Spinal cord (tissue), 10 donors: ENCODE measurements around the gene ZDHHC18. TPM values are rescaled to one million over a fixed set of nuclear protein-coding genes. Genes with fewer than 3 reads are reported as not detected.
"Not testable (repeated sequence)": the region's sequence is repeated elsewhere in the genome, so short reads cannot be mapped to it uniquely, and the experiment has no call there.

Source experiments
- DNase-seq, 6 donors: peaks; one replicate each; pipeline versions ENCODE4 v3.0.0 to v3.0.0-alpha.2; 2013 to 2015; ENCODE audit warnings: low spot score in 6 of 6, low read depth in 4 of 6
- H3K27ac ChIP-seq: one replicate; pipeline ENCODE4 v1.5.1; 2013; ENCODE audit warnings: low read depth, low read length, control low read depth
- H3K27me3 ChIP-seq: one replicate; pipeline ENCODE4 v1.6.1; 2013; ENCODE audit warnings: low read length; ENCODE audit not compliant: control insufficient read depth, insufficient read depth
- H3K36me3 ChIP-seq: one replicate; pipeline ENCODE4 v1.6.1; 2013; ENCODE audit warnings: low read length; ENCODE audit not compliant: control insufficient read depth, insufficient read depth
- H3K4me1 ChIP-seq: one replicate; pipeline ENCODE4 v1.6.1; 2013; ENCODE audit warnings: low read length; ENCODE audit not compliant: control insufficient read depth, insufficient read depth
- H3K4me3 ChIP-seq: one replicate; pipeline ENCODE4 v1.5.1; 2013; ENCODE audit warnings: low read depth, low read length, control low read depth
- H3K9me3 ChIP-seq: one replicate; pipeline ENCODE4 v1.6.1; 2013; ENCODE audit warnings: low read length; ENCODE audit not compliant: control insufficient read depth, insufficient read depth
- WGBS: methylation state at CpG from one replicate; pipeline ENCODE4 v1.1.5; 2013; ENCODE audit warnings: missing lambda C conversion rate; ENCODE audit not compliant: insufficient coverage; 5-methylcytosine and 5-hydroxymethylcytosine counted together
- polyA plus RNA-seq, 2 donors: library from polyadenylated mRNA; unstranded; fragments of 120-200 nt; gene quantifications; one replicate each; pipeline ENCODE4 v1.2.1, GENCODE V29; 2013; ENCODE audit not compliant: insufficient read length in 2 of 2
- total RNA-seq, 2 donors: library from RNA; depleted of rRNA in 1 of 2; stranded (reverse); fragments of 120-200 nt in 1 of 2; fragments of >200 nt in 1 of 2; gene quantifications; one replicate each; pipeline versions ENCODE4 v1.2.3 to v1.2.4, GENCODE V29; 2013 to 2014
- donor health status: healthy.

ZDHHC18 gene
- total and polyA plus RNA-seq, 4 donors, result 6.8 to 35.3 (median 22.1) TPM

DNA sequence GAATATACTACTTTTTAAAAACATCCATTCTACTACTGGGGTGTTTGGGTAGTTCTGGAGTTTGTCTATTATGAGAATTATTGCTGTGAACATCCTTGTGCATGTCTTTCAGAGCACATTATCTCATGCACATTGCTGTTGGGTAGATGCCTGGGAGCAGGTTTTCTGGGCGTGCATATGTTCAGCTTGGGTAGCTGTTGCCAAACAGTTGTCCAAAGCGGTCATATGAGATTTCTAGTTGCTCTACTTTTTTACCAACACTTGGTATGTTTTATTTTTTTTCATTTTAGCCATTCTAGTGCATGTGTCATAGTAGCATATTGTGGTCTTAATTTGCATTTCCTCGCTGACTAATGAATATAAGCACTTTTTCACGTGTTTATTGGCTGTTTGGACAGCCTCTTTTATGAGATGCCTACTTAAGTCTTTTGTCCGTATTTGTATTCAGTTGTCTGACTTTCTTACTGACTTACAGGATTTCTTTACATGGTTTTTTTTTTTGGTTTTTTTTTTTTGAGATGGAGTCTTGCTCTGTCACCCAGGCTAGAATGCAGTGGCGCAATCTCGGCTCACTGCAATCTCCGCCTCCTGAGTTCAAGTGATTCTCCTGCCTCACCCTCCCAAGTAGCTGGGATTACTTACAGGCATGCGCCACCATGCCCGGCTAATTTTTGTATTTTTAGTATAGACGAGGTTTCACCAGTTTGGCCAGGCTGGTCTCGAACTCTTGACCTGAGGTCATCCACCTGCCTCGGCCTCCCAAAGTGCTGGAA is 18.1 kb downstream of the ZDHHC18 start:
- DNase-seq, result peak in 2 of 6 donors; percentile 11 to 60
- no peaks in the 10 kb centered on the region for H3K27me3 ChIP-seq
- no CpG with 5 or more reads among the region's 13 CpGs for WGBS
- peaks cover 11% of the 10 kb centered on the region for H3K4me1 ChIP-seq
- H3K36me3 ChIP-seq, result peaks cover 63% of the 10 kb centered on the region
- no peaks in the 10 kb centered on the region for H3K9me3 ChIP-seq
- no peak overlapping the region for H3K27ac ChIP-seq
- H3K4me3 ChIP-seq, result no peak overlapping the region

DNA sequence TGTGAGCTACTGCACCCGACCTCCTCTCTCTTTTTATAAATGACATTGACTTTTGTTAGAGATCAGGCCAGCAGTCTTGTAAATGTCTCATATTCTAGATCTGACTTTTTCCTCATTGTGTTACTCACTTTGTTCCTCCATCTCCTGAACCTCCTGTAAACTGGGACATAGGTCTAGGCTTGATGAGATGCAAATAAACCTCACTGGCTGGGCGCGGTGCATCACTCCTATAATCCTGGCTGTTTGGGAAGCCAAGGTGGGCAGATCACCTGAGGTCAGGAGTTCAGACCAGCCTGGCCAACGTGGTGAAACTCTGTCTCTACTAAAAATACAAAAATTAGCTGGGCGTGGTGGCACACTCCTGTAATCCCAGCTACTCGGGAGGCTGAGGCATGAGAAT is 21.3 kb downstream of the ZDHHC18 start:
- H3K27ac ChIP-seq, H3K9me3 ChIP-seq, H3K4me3 ChIP-seq, DNase-seq, H3K27me3 ChIP-seq: not testable (repeated sequence)
- Histone ChIP-seq H3K36me3 (peaks cover 72% of the 10 kb centered on the region), H3K4me1 (peaks cover 11% of the 10 kb centered on the region)
- WGBS, result 93% methylated on average over 5 of the region's 6 CpGs

DNA sequence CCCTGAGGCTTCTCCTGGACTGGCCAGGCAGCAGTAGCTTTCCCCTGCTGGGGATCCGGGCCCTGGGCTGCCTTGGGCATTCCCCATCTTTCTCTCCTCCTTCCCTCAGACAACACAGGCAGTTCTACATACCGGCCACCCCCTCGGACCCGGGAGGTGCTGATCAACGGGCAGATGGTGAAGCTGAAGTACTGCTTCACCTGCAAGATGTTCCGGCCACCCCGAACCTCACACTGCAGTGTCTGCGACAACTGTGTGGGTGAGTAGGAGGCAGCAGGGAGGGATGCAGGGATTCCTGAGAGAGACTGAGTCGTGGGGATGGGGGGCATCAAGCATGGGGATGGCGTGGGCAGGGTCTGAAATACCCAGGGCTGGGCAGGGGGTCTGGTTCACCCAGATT is 22.0 kb downstream of the ZDHHC18 start:
- Histone ChIP-seq H3K4me3 (no peak overlapping the region), H3K27ac (no peak overlapping the region), H3K27me3 (no peaks in the 10 kb centered on the region), H3K9me3 (no peaks in the 10 kb centered on the region), H3K36me3 (peaks cover 71% of the 10 kb centered on the region), H3K4me1 (peaks cover 11% of the 10 kb centered on the region)
- 93% methylated on average over 8 of the region's 10 CpGs for WGBS
- DNase-seq, result no peak

DNA sequence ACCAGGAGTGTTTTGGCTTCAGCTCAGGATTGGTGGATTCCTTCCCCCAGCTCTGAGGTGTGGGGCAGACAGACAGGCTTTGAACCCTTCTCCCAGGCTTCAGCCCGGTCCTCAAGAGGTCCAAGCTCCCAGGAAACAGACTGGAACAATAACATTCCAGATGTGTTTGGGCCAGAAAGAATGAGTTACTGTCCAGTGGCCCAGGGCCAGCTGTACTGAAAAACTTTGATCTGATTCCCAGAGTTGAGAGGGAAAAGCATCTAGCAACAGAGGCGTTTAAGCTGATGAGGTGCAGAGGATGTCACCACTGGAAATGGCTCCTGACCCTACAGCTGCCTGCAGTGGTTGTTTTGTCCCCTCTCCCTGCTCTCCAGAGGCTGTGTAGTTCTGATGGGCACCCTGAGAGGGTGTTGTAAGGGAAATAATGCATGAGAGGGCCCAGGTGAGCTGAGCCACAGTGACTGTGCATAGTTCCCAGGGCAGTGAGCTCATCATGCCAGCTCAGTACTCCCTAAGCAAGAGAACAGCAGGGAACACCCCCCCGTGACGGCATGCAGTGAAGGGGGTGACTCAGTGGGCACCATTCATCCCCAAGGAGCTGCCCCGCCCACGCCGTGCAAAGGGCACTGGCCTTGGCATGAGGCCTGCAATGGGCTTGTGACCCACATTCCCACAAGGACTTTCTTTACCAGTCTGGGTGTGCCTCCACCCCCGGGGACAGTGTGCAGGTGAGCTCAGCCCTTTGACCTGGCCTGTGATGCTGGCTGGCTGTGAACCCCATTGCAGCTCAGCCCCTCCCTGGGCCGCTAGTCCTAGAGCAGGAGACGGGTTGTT is 22.7 kb downstream of the ZDHHC18 start:
- Histone ChIP-seq H3K4me1 (peaks cover 11% of the 10 kb centered on the region), H3K9me3 (no peaks in the 10 kb centered on the region), H3K27ac (no peak overlapping the region), H3K4me3 (no peak overlapping the region), H3K27me3 (no peaks in the 10 kb centered on the region), H3K36me3 (peaks cover 72% of the 10 kb centered on the region)
- WGBS, result 83% methylated on average over 10 of the region's 10 CpGs
- DNase-seq, result no peak

DNA sequence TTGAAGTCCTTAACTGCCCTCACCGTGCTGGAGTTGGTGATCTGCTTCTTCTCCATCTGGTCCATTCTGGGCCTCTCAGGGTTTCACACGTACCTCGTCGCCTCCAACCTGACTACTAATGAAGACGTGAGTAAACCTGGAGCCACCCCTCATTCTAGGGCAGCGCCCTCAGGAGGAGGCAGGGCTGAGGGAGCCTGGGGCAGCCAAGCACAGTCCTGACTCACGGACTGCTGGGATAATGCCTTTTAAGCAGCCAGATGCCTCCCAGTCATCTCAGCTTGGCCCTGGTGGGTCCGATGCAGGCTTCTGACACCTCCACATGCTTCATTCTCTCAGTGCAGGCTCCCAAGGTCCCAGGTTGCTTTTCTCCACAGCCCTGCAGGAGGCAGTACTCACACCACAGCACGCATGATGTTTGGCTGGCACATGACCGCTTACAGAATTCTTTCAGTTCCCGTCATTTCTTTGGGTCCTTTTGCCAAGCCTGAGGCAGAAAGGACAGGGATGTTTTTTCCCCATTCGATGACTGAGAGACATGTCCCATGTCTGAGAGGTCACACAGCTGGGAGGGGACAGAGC is 24.7 kb downstream of the ZDHHC18 start:
- 92% methylated on average over 10 of the region's 12 CpGs for WGBS

DNA sequence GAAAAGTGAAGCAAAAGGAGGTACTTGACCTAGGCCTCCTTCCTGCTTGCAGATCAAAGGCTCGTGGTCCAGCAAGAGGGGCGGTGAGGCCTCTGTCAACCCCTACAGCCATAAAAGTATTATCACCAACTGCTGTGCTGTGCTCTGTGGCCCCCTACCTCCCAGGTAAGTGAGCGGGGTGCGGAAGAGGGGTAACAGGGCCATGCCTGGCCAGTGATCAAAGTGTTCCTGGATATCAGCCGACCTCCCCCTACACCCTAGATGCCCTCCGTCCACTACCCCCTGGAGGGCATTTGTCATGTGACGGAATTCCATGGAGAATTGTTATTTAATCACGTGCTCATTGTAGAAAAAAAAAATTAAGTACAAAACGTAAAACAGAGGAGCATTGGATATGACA is 26.2 kb downstream of the ZDHHC18 start:
- H3K4me1 ChIP-seq, result peaks cover 11% of the 10 kb centered on the region
- no peak overlapping the region for H3K27ac ChIP-seq
- H3K36me3 ChIP-seq, result peaks cover 96% of the 10 kb centered on the region

More for the DNA sequence above, 24.7 kb downstream of the ZDHHC18 start:
- no peak for DNase-seq
- peaks cover 11% of the 10 kb centered on the region for H3K4me1 ChIP-seq
- H3K27me3 ChIP-seq, result no peaks in the 10 kb centered on the region
- no peak overlapping the region for H3K27ac ChIP-seq
- peaks cover 91% of the 10 kb centered on the region for H3K36me3 ChIP-seq
- H3K4me3 ChIP-seq, result no peak overlapping the region
- H3K9me3 ChIP-seq, result no peaks in the 10 kb centered on the region

DNA sequence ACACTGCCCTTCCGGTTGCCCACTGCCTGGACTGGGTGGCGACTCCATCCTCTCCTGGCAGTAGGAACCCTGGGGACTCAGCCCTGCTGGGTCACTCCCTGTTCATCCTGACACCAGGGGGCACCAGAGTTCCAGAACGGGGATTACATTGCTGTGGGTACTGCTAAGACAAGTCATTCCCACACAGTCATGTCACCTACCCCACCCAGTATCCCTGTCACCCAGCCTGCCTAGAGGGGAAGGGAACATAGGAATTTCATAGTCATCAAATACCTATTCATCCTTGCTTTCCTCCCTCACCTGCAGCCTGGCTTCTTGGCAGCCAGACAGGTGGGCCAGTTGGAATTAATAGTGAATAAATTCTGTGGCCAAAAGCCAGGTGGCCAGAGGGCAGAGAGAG is 26.7 kb downstream of the ZDHHC18 start:
- Histone ChIP-seq H3K27ac (no peak overlapping the region), H3K36me3 (peaks cover 97% of the 10 kb centered on the region), H3K9me3 (no peaks in the 10 kb centered on the region), H3K4me1 (peaks cover 11% of the 10 kb centered on the region), H3K4me3 (no peak overlapping the region), H3K27me3 (no peaks in the 10 kb centered on the region)
- DNase-seq, result peak in 4 of 6 donors; percentile 18 to 75 (median 41)
- WGBS, result 43% methylated on average over 2 of the region's 3 CpGs

More for the DNA sequence above, 26.2 kb downstream of the ZDHHC18 start:
- DNase-seq, result no peak
- WGBS, result 78% methylated on average over 6 of the region's 9 CpGs
- H3K4me3 ChIP-seq, result no peak overlapping the region
- no peaks in the 10 kb centered on the region for H3K9me3 ChIP-seq
- H3K27me3 ChIP-seq, result no peaks in the 10 kb centered on the region

DNA sequence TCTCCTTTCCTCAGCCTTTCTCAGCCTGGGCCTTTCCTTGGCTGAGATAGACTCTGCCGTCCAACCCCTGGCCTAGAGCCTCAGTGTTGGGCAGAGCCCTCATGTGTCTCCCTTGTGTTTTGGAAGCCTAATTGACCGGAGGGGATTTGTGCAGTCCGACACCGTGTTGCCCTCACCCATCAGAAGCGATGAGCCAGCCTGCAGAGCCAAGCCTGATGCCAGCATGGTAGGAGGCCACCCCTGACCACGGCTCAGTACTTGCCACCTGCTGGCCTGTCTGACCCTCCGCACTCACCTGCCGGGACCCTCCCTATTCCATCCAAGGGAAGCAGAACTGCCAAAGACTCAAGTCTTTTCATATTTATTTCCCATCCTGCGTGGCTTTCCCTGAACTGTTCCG is 27.1 kb downstream of the ZDHHC18 start:
- Histone ChIP-seq H3K9me3 (no peaks in the 10 kb centered on the region), H3K27ac (no peak overlapping the region), H3K4me1 (peaks cover 7% of the 10 kb centered on the region), H3K36me3 (peaks cover 92% of the 10 kb centered on the region), H3K4me3 (no peak overlapping the region), H3K27me3 (no peaks in the 10 kb centered on the region)
- 94% methylated on average over 10 of the region's 10 CpGs for WGBS
- no peak for DNase-seq

DNA sequence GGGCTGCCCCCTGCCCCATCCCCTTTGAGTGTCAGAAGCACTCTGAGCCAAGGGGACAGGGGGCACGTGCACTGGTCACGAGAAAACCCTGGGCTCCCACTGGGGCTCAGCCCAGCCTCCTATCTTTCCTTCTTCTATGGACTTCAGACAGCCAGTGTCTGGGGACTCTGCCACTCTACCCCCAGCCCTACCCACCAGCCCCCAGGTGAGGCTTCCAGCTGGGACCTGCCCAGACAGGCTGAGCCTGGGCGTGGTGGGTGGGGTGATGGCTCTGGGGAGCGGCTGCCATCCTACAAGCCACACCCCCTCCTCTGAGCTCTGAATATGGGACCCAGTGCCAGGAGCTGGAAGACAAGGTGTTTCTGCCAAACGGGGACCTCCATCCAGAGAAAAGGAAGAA is 28.4 kb downstream of the ZDHHC18 start:
- WGBS, result 100% methylated on average over 2 of the region's 5 CpGs
- no peaks in the 10 kb centered on the region for H3K9me3 ChIP-seq
- H3K4me1 ChIP-seq, result no peaks in the 10 kb centered on the region
- DNase-seq, result no peak
- no peak overlapping the region for H3K4me3 ChIP-seq
- peaks cover 85% of the 10 kb centered on the region for H3K36me3 ChIP-seq
- no peaks in the 10 kb centered on the region for H3K27me3 ChIP-seq
- H3K27ac ChIP-seq, result no peak overlapping the region
